ENCODE data around the gene SIK3.
"Not testable (repeated sequence)": the region's sequence is repeated elsewhere in the genome, so short reads cannot be mapped to it uniquely, and the experiment has no call there.

DNA sequence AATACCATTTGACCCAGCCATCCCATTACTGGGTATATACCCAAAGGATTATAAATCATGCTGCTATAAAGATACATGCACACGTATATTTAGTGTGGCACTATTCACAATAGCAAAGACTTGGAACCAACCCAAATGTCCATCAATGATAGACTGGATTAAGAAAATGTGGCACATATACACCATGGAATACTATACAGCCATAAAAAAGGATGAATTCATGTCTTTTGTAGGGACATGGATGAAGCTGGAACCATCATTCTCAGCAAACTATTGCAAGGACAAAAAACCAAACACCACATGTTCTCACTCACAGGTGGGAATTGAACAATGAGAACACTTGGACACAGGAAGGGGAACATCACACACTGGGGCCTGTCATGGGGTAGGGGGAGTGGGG lies 14.7 kb upstream of the SIK3 start:
- TF ChIP-seq CTCF (IDR thresholded peaks at IDR 0.05; ENCODE audit: low read length); EZH2 (optimal IDR thresholded peaks at IDR 0.05; ENCODE audit: low read depth, low read length); EZH2phosphoT487 (IDR thresholded peaks at IDR 0.05; ENCODE audit: low read length): not testable (repeated sequence)

Data from MM.1S (cell line).